Retinal pigment epithelial cell (primary cell): ENCODE results near the gene PATZ1.

Experiments used
- DNase-seq: peaks from one replicate; pipeline ENCODE4 v3.0.0-alpha.2; 2010; ENCODE audit warnings: low read depth
- H3K4me3 ChIP-seq: 2 replicates; pipeline ENCODE4 v1.5.1; 2011; ENCODE audit warnings: mild to moderate bottlenecking, low read length, control low read depth, moderate library complexity
- CTCF ChIP-seq: conservative IDR thresholded peaks from 2 replicates; pipeline ENCODE4 v1.5.1; 2011; ENCODE audit warnings: low read depth, low read length, control low read depth, inconsistent platforms

PATZ1 gene

GRCh38 chr22:31332886-31333285, 13.3 kb downstream of the PATZ1 start:
- no peak for DNase-seq
- H3K4me3 ChIP-seq: no peak overlapping the region
- TF ChIP-seq CTCF: no peak

- no peak for TF ChIP-seq CTCF
- H3K4me3 ChIP-seq: no peak overlapping the region
- DNase-seq: no peak
These were observed 14.1 kb downstream of the PATZ1 start for GRCh38 chr22:31332010-31332409.

- no peak for TF ChIP-seq CTCF
- DNase-seq: no peak
- H3K4me3 ChIP-seq: no peak overlapping the region
These were observed 16.5 kb downstream of the PATZ1 start for GRCh38 chr22:31329453-31330215.

- TF ChIP-seq CTCF: no peak
- H3K4me3 ChIP-seq: no peak overlapping the region
- DNase-seq: no peak
These were observed 17.1 kb downstream of the PATZ1 start for GRCh38 chr22:31329029-31329428.

GRCh38 chr22:31328544-31328960, 17.6 kb downstream of the PATZ1 start:
- no peak overlapping the region for H3K4me3 ChIP-seq
- TF ChIP-seq CTCF: no peak
- DNase-seq: no peak

GRCh38 chr22:31327806-31328543, 18.2 kb downstream of the PATZ1 start:
- H3K4me3 ChIP-seq: no peak overlapping the region
- no peak for DNase-seq
- TF ChIP-seq CTCF: no peak

- DNase-seq: no peak
- no peak for TF ChIP-seq CTCF
- H3K4me3 ChIP-seq: no peak overlapping the region
These were observed 19.3 kb downstream of the PATZ1 start for GRCh38 chr22:31326877-31327276.
